Measurements from ENCODE around the gene INPP4B. TPM values are rescaled to one million over a fixed set of nuclear protein-coding genes. Genes with fewer than 3 reads are reported as not detected.

The INPP4B gene
- total RNA-seq, 1 experiment from 2014 or later, result 25.2 TPM

DNA sequence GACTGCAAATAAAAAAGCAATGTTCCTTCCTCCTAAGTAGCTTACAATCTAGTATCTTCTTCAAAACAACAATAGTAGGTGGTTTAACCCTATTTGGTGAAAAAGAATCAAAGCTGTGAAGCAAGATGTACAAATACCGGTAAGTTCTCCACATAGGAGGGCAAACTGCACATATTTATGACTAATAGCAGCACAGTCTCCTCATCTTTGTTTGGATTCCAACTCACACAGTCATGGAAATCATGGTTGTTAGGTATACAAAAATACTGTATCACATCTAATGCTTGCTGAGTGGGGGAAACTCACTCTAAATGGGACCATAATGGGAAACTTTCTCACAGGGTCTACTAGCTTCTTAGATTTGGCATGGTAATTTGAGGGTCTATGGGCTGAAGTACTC is 597.2 kb downstream of the INPP4B start:
- Histone ChIP-seq H3K27me3 (no peaks in the 10 kb centered on the region), H3K27ac (no peak overlapping the region), H3K4me1 (no peaks in the 10 kb centered on the region), H3K36me3 (peaks cover 7% of the 10 kb centered on the region; the same call in 1 of the 2 replicates), H3K4me3 (no peak overlapping the region), H3K9me3 (replicated peaks) (no peaks in the 10 kb centered on the region)
- no peak for DNase-seq

GRCh38 chr4:142243255-142243654 is 602.8 kb downstream of the INPP4B start:
- H3K27ac ChIP-seq, result no peak overlapping the region
- 0 out of 2 replicates have a peak, but pooled peaks cover 2% of the 10 kb centered on the region for H3K36me3 ChIP-seq
- peaks cover 6% of the 10 kb centered on the region for H3K4me1 ChIP-seq
- no peak for DNase-seq
- H3K4me3 ChIP-seq, result no peak overlapping the region
- no peaks in the 10 kb centered on the region for H3K27me3 ChIP-seq
- H3K9me3 ChIP-seq (replicated peaks), result no peaks in the 10 kb centered on the region

DNA sequence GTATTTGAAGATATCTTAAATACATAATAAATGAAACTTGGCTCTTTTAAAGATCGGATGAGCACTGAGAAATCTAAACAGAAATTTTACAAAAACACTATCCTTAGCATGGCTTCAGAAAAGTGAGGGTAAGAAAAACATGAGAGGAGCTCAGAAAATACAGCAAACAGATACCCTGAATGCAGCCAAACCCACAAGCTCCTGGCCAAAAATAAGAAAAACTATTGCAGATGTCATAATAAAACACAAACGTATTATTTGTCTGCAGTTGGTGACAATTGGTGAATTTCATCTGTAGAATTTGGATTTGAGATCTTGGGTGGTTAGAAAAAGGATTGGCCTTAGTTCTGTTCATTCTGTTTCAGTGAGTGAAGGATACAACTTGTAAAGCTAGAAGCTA is 603.9 kb downstream of the INPP4B start:
- Histone ChIP-seq H3K9me3 (replicated peaks) (no peaks in the 10 kb centered on the region), H3K4me1 (peaks cover 9% of the 10 kb centered on the region), H3K27ac (no peak overlapping the region), H3K4me3 (no peak overlapping the region), H3K27me3 (no peaks in the 10 kb centered on the region), H3K36me3 (peaks cover 7% of the 10 kb centered on the region)
- DNase-seq, result no peak

GRCh38 chr4:142238589-142238988 is 607.5 kb downstream of the INPP4B start:
- Histone ChIP-seq H3K9me3 (replicated peaks) (no peaks in the 10 kb centered on the region; the same call in 1 of the 2 replicates), H3K4me3 (no peak overlapping the region), H3K27me3 (no peaks in the 10 kb centered on the region), H3K27ac (0 out of 2 replicates have a peak overlapping the region, but pooled peaks have one; percentile 13), H3K4me1 (peaks cover 19% of the 10 kb centered on the region), H3K36me3 (peaks cover 24% of the 10 kb centered on the region)
- DNase-seq, result no peak

GRCh38 chr4:142236268-142236667 is 609.8 kb downstream of the INPP4B start:
- Histone ChIP-seq H3K27me3 (no peaks in the 10 kb centered on the region), H3K36me3 (peaks cover 24% of the 10 kb centered on the region), H3K4me1 (peaks cover 19% of the 10 kb centered on the region), H3K27ac (peak overlapping the region; percentile 63), H3K9me3 (replicated peaks) (no peaks in the 10 kb centered on the region; the same call in 1 of the 2 replicates), H3K4me3 (no peak overlapping the region)
- DNase-seq, result no peak

- DNase-seq, result no peak
- H3K27me3 ChIP-seq, result no peaks in the 10 kb centered on the region
- H3K9me3 ChIP-seq (replicated peaks), result no peaks in the 10 kb centered on the region; the same call in 1 of the 2 replicates
- H3K4me1 ChIP-seq, result peaks cover 6% of the 10 kb centered on the region
- H3K4me3 ChIP-seq, result no peak overlapping the region
- H3K27ac ChIP-seq, result no peak overlapping the region
- H3K36me3 ChIP-seq, result peaks cover 13% of the 10 kb centered on the region
Measured at GRCh38 chr4:142231787-142232186, 614.3 kb downstream of the INPP4B start.

DNA sequence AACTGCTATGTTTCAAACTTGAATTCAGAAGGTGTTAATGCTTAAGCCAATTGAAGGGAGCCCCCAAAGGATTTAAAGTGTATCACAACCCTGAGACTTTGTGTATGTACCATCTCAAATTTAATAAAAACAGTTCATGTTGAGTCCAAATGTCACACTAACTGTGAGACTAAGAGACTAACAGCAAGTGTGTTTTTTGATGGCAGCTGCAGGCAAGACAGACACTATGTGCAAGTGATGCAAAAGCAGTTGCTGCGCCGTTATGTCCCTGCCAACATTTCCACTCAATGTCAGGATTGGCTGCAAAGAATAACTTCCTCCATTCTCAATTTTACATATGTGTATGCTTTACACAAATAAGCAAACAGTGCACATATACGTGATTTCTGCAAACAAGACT is 615.1 kb downstream of the INPP4B start:
- no peak for DNase-seq
- Histone ChIP-seq H3K4me1 (no peaks in the 10 kb centered on the region), H3K36me3 (peaks cover 8% of the 10 kb centered on the region), H3K27ac (no peak overlapping the region), H3K27me3 (no peaks in the 10 kb centered on the region), H3K9me3 (replicated peaks) (no peaks in the 10 kb centered on the region; the same call in 1 of the 2 replicates), H3K4me3 (no peak overlapping the region)

- H3K9me3 ChIP-seq (replicated peaks), result no peaks in the 10 kb centered on the region
- H3K4me1 ChIP-seq, result no peaks in the 10 kb centered on the region
- H3K4me3 ChIP-seq, result no peak overlapping the region
- H3K36me3 ChIP-seq, result no peaks in the 10 kb centered on the region
- H3K27me3 ChIP-seq, result no peaks in the 10 kb centered on the region
- H3K27ac ChIP-seq, result no peak overlapping the region
- no peak for DNase-seq
Measured at GRCh38 chr4:142226014-142226413, 620.1 kb downstream of the INPP4B start.

GRCh38 chr4:142222127-142222526 is 624.0 kb downstream of the INPP4B start:
- Histone ChIP-seq H3K27ac (no peak overlapping the region), H3K4me1 (no peaks in the 10 kb centered on the region), H3K27me3 (no peaks in the 10 kb centered on the region), H3K9me3 (replicated peaks) (no peaks in the 10 kb centered on the region), H3K36me3 (no peaks in the 10 kb centered on the region), H3K4me3 (no peak overlapping the region)
- no peak for DNase-seq

GRCh38 chr4:142218726-142219125 is 627.4 kb downstream of the INPP4B start:
- no peak for DNase-seq
- H3K9me3 ChIP-seq (replicated peaks), result no peaks in the 10 kb centered on the region
- no peaks in the 10 kb centered on the region for H3K4me1 ChIP-seq
- no peak overlapping the region for H3K4me3 ChIP-seq
- H3K36me3 ChIP-seq, result no peaks in the 10 kb centered on the region
- no peak overlapping the region for H3K27ac ChIP-seq
- H3K27me3 ChIP-seq, result no peaks in the 10 kb centered on the region

GRCh38 chr4:142211444-142211843 is 634.7 kb downstream of the INPP4B start:
- Histone ChIP-seq H3K4me1 (no peaks in the 10 kb centered on the region), H3K27ac (no peak overlapping the region), H3K4me3 (no peak overlapping the region), H3K36me3 (peaks cover 9% of the 10 kb centered on the region), H3K27me3 (no peaks in the 10 kb centered on the region), H3K9me3 (replicated peaks) (no peaks in the 10 kb centered on the region)
- no peak for DNase-seq

GRCh38 chr4:142203505-142203904 is 642.6 kb downstream of the INPP4B start:
- no peak overlapping the region for H3K27ac ChIP-seq
- DNase-seq, result no peak
- peaks cover 9% of the 10 kb centered on the region for H3K36me3 ChIP-seq
- no peaks in the 10 kb centered on the region for H3K27me3 ChIP-seq
- H3K4me1 ChIP-seq, result no peaks in the 10 kb centered on the region
- no peak overlapping the region for H3K4me3 ChIP-seq
- no peaks in the 10 kb centered on the region for H3K9me3 ChIP-seq (replicated peaks)

- no peaks in the 10 kb centered on the region for H3K9me3 ChIP-seq (replicated peaks)
- H3K4me3 ChIP-seq, result no peak overlapping the region
- no peak for DNase-seq
- H3K27me3 ChIP-seq, result no peaks in the 10 kb centered on the region
- no peaks in the 10 kb centered on the region for H3K4me1 ChIP-seq
- peaks cover 9% of the 10 kb centered on the region for H3K36me3 ChIP-seq
- no peak overlapping the region for H3K27ac ChIP-seq
Measured at GRCh38 chr4:142202404-142203332, 643.4 kb downstream of the INPP4B start.

DNA sequence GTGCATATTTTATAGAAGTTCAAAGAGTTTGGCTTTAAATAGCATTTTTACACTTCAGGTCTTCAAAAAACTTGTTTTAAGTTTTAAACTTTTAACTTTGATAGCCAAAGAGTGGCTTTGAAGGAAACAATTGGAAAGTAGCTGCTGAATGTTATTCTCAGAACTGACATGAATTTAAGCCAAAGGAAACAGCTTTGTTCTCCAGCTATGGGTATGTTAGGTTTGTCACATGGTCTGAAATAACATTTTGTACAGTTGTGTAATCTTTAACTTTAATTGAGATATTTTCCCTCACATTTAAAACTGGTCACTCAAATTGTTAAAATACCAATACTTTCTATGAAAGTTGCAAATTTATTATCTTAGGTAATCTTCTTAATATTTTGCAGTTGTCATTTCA is 645.1 kb downstream of the INPP4B start:
- no peaks in the 10 kb centered on the region for H3K36me3 ChIP-seq
- H3K9me3 ChIP-seq (replicated peaks), result no peaks in the 10 kb centered on the region
- H3K4me3 ChIP-seq, result no peak overlapping the region
- no peaks in the 10 kb centered on the region for H3K27me3 ChIP-seq
- H3K4me1 ChIP-seq, result no peaks in the 10 kb centered on the region
- H3K27ac ChIP-seq, result no peak overlapping the region
- DNase-seq, result no peak

DNA sequence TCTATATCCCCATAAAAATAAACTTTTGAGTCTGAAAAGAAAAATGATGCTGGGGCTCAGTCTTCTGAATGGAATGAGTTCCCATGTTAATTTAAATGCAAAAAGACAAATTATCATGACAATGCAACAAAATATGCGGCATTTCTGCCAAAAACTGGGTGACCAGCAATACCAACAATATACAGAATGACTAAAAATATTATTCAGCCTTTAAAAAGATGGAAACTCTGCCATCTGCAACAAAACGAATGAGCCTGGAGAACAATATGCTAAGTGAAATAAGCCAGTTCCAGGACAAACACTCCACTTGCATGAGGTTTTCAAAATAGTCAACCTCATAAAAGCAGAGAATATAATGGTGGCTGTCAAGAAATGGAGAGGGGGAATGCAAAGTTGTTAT is 651.2 kb downstream of the INPP4B start:
- Histone ChIP-seq H3K4me3 (no peak overlapping the region), H3K27me3 (no peaks in the 10 kb centered on the region), H3K36me3 (peaks cover 4% of the 10 kb centered on the region; the same call in 1 of the 2 replicates), H3K27ac (no peak overlapping the region), H3K4me1 (no peaks in the 10 kb centered on the region), H3K9me3 (replicated peaks) (no peaks in the 10 kb centered on the region)
- no peak for DNase-seq
